ENCODE results near the gene C12orf57.

The C12orf57 gene

DNA sequence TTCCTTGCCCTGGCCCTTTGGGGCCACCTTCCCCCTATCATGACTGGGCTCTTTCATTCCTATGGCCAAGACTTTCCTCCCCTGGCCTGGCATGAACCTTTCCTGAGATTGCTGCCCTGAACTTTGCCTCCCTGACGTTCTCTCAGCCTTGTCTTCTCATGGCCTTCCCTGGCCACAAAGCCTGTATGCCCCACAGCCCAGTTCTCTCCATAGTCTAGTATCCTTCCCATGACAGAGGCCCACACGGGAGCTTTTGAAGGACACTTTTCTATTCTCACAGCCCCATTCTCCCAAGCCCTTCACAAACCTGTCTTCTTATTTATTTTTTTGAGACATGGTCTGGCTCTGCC, 4.7 kb upstream of the C12orf57 start:
- Mint-ChIP-seq H3K27ac (peak overlapping the region; percentile 78 to 94 (median 84)), H3K4me3 (peak overlapping the region; percentile 70 to 81 (median 78))

GRCh38 chr12:6941267-6941666, 2.6 kb upstream of the C12orf57 start:
- Mint-ChIP-seq H3K4me1 (peaks cover 47% of the 10 kb centered on the region), H3K36me3 (ENCODE audit: low read depth) (peaks cover 34% of the 10 kb centered on the region), H3K4me3 (peak overlapping the region in 1 of 3 experiments; percentile 40), H3K9me3 (no peaks in the 10 kb centered on the region), H3K27me3 (ENCODE audit: low read depth) (no peaks in the 10 kb centered on the region), H3K27ac (peak overlapping the region in 2 of 3 experiments; percentile 47 to 74)
- TF ChIP-seq, protein P1, sequence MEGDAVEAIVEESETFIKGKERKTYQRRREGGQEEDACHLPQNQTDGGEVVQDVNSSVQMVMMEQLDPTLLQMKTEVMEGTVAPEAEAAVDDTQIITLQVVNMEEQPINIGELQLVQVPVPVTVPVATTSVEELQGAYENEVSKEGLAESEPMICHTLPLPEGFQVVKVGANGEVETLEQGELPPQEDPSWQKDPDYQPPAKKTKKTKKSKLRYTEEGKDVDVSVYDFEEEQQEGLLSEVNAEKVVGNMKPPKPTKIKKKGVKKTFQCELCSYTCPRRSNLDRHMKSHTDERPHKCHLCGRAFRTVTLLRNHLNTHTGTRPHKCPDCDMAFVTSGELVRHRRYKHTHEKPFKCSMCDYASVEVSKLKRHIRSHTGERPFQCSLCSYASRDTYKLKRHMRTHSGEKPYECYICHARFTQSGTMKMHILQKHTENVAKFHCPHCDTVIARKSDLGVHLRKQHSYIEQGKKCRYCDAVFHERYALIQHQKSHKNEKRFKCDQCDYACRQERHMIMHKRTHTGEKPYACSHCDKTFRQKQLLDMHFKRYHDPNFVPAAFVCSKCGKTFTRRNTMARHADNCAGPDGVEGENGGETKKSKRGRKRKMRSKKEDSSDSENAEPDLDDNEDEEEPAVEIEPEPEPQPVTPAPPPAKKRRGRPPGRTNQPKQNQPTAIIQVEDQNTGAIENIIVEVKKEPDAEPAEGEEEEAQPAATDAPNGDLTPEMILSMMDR (IDR thresholded peaks at IDR 0.05; ENCODE audit: unreplicated experiment in 3 of 3) = no peak

More for the DNA sequence above, 4.7 kb upstream of the C12orf57 start:
- Mint-ChIP-seq H3K36me3 (ENCODE audit: low read depth) (peaks cover 55% of the 10 kb centered on the region), H3K9me3 (no peaks in the 10 kb centered on the region), H3K4me1 (peaks cover 43% of the 10 kb centered on the region), H3K27me3 (ENCODE audit: low read depth) (no peaks in the 10 kb centered on the region)
- TF ChIP-seq, protein P1 (IDR thresholded peaks at IDR 0.05; ENCODE audit: unreplicated experiment in 3 of 3) = no peak

- H3K36me3 Mint-ChIP-seq (ENCODE audit: low read depth) = peaks cover 29% of the 10 kb centered on the region
- peaks cover 50% of the 10 kb centered on the region for H3K4me1 Mint-ChIP-seq
- H3K27me3 Mint-ChIP-seq (ENCODE audit: low read depth) = no peaks in the 10 kb centered on the region
- no peak overlapping the region for H3K4me3 Mint-ChIP-seq
- TF ChIP-seq, protein P1 (IDR thresholded peaks at IDR 0.05; ENCODE audit: unreplicated experiment in 3 of 3) = no peak
- peak overlapping the region in 2 of 3 experiments; percentile 99 to 100 for H3K27ac Mint-ChIP-seq
- H3K9me3 Mint-ChIP-seq = no peaks in the 10 kb centered on the region
These were observed 2.0 kb upstream of the C12orf57 start for GRCh38 chr12:6941782-6942181.

GRCh38 chr12:6942331-6942665, 1.5 kb upstream of the C12orf57 start:
- Mint-ChIP-seq H3K9me3 (no peaks in the 10 kb centered on the region), H3K36me3 (ENCODE audit: low read depth) (peaks cover 28% of the 10 kb centered on the region), H3K27me3 (ENCODE audit: low read depth) (no peaks in the 10 kb centered on the region), H3K4me3 (peak overlapping the region; percentile 53 to 92 (median 61)), H3K4me1 (peaks cover 55% of the 10 kb centered on the region), H3K27ac (peak overlapping the region; percentile 99 to 100 (median 100))
- TF ChIP-seq, protein P1 (IDR thresholded peaks at IDR 0.05; ENCODE audit: unreplicated experiment in 3 of 3) = no peak

DNA sequence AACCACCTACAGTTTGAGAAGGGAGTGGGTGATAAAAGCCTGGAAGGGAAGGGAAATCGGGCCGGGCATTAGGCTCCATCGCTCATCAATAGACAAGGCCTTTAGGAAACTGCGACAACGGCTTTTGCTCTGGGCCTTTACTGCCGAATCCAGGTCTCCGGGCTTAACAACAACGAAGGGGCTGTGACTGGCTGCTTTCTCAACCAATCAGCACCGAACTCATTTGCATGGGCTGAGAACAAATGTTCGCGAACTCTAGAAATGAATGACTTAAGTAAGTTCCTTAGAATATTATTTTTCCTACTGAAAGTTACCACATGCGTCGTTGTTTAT, 467 bp upstream of the C12orf57 start:
- no peaks in the 10 kb centered on the region for H3K9me3 Mint-ChIP-seq
- H3K36me3 Mint-ChIP-seq (ENCODE audit: low read depth) = peaks cover 24% of the 10 kb centered on the region
- peaks cover 49% of the 10 kb centered on the region for H3K4me1 Mint-ChIP-seq
- H3K27me3 Mint-ChIP-seq (ENCODE audit: low read depth) = peaks cover 3% of the 10 kb centered on the region
- peak overlapping the region; percentile 99 to 100 (median 100) for H3K27ac Mint-ChIP-seq
- H3K4me3 Mint-ChIP-seq = peak overlapping the region; percentile 89 to 95 (median 92)
- TF ChIP-seq, protein P1 (IDR thresholded peaks at IDR 0.05; ENCODE audit: unreplicated experiment in 3 of 3) = no peak

DNA sequence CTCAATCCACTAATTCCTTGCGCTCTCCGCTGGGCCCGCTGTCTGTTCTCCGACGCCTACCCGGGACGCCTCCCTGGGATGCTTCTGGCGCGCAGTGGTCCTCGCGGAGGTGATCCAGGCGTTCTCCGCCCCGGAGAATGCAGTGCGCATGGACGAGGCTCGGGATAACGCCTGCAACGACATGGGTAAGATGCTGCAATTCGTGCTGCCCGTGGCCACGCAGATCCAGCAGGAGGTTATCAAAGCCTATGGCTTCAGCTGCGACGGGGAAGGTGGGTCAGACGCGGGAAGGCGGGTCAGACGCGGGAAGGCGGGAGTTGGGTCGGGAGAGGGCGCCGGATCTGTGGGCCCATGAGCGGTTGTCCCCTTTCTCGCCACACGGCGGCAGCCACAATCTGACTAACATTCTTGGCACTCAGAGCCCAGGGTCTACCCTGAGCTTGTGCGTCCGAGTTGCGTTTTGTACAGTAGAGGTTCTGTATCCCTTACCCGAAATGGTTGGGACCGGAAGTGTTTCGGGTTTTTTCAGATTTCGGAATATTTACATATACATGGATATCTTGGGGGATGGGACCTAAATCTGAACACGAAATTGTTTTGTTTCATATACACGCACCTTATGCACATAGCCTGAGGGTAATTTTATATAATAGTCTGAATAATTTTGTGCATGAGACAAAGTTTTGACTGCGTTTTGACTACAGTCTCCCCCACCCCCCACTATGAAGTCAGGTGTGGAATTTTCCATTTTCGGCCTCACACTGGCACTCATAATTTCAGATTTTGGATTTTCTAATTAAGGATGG, 762 bp downstream of the C12orf57 start:
- H3K4me3 Mint-ChIP-seq = peak overlapping the region; percentile 89 to 95 (median 92)

More for the DNA sequence above, 762 bp downstream of the C12orf57 start:
- TF ChIP-seq, protein P1 (IDR thresholded peaks at IDR 0.05; ENCODE audit: unreplicated experiment in 3 of 3) = peak; percentile 78 to 86 (median 81)
- H3K27me3 Mint-ChIP-seq (ENCODE audit: low read depth) = peaks cover 4% of the 10 kb centered on the region
- no peaks in the 10 kb centered on the region for H3K9me3 Mint-ChIP-seq
- H3K27ac Mint-ChIP-seq = peak overlapping the region; percentile 99 to 100 (median 100)
- peaks cover 17% of the 10 kb centered on the region for H3K36me3 Mint-ChIP-seq (ENCODE audit: low read depth)
- H3K4me1 Mint-ChIP-seq = peaks cover 42% of the 10 kb centered on the region
